Body of pancreas (tissue), 4 donors: Measurements from ENCODE around the gene FUT8.

ENCODE experiments used
- POLR2A ChIP-seq, 3 donors: fragments of 450-650 bp; IDR thresholded peaks; one replicate each; pipeline ENCODE4 v1.6.1; 2016; ENCODE audit warnings: antibody characterized with exemption in 3 of 3, mild to moderate bottlenecking in 2 of 3
- TF ChIP-seq, protein P1 (sequence below), 7 experiments: fragments of 450-650 bp in 4 of 7; fragments of 200-600 bp in 3 of 7; sonication (generic) in 3 of 7; IDR thresholded peaks; one replicate each; pipeline ENCODE4 v1.5.1; 2016 to 2019; ENCODE audit warnings: antibody characterized with exemption in 7 of 7

DNA sequence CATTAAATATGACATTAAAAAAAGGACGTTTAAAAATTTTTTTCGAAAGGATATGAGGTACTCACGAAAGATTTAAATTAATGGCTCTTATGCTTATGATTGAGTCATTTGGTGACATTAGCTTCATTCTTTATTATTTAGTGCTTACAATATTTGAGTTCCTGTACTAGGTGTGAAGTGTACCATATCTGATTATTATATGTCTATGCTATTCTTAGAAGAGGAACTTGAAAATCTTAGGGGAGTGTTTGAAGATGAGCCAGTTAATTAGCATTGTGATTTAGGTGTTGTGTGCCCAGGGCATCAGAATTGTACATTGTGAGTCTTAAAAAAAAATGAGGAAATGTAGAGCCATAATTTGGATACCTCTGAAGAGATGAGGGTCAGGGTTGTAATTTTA, 118.6 kb downstream of the FUT8 start:
- TF ChIP-seq, protein P1, sequence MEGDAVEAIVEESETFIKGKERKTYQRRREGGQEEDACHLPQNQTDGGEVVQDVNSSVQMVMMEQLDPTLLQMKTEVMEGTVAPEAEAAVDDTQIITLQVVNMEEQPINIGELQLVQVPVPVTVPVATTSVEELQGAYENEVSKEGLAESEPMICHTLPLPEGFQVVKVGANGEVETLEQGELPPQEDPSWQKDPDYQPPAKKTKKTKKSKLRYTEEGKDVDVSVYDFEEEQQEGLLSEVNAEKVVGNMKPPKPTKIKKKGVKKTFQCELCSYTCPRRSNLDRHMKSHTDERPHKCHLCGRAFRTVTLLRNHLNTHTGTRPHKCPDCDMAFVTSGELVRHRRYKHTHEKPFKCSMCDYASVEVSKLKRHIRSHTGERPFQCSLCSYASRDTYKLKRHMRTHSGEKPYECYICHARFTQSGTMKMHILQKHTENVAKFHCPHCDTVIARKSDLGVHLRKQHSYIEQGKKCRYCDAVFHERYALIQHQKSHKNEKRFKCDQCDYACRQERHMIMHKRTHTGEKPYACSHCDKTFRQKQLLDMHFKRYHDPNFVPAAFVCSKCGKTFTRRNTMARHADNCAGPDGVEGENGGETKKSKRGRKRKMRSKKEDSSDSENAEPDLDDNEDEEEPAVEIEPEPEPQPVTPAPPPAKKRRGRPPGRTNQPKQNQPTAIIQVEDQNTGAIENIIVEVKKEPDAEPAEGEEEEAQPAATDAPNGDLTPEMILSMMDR (IDR thresholded peaks at IDR 0.05) = no peak
- TF ChIP-seq POLR2A (IDR thresholded peaks at IDR 0.05) = no peak
